Lower leg skin (tissue), 4 donors: ENCODE measurements around the gene MAN1C1. TPM values are rescaled to one million over a fixed set of nuclear protein-coding genes. Genes with fewer than 3 reads are reported as not detected.

Experiments used
- DNase-seq, 2 donors: peaks; one replicate each; pipeline ENCODE4 v3.0.0-alpha.2; 2019; ENCODE audit warnings: low spot score in 2 of 2
- H3K4me3 ChIP-seq: fragments of 200-600 bp; sonication (generic); 2 replicates; pipeline ENCODE4 v1.5.1; 2017; ENCODE audit warnings: mild to moderate bottlenecking, low read depth; ENCODE audit not compliant: poor library complexity, severe bottlenecking
- CTCF ChIP-seq, 3 donors: fragments of 450-650 bp; IDR thresholded peaks; one replicate each; pipeline ENCODE4 v1.5.1; 2016; ENCODE audit warnings: antibody characterized with exemption in 3 of 3, mild to moderate bottlenecking in 3 of 3, moderate library complexity in 2 of 3
- POLR2A ChIP-seq, 2 donors: fragments of 450-650 bp; IDR thresholded peaks; one replicate each; pipeline ENCODE4 v1.6.1; 2016 to 2017; ENCODE audit warnings: antibody characterized with exemption in 2 of 2, mild to moderate bottlenecking in 1 of 2, moderate library complexity in 1 of 2
- WGBS, 2 donors: methylation state at CpG; one replicate each; pipeline ENCODE4 v1.1.5; 2018; 5-methylcytosine and 5-hydroxymethylcytosine counted together
- intact Hi-C: fragments of 100-400 bp; cut with DNase I; formaldehyde crosslinking; loops from one replicate; pipeline ENCODE4 v1.15.0; 2023; ENCODE audit warnings: low total_unique reads
- total RNA-seq, 4 donors: library from RNA; depleted of rRNA; stranded (reverse); fragments of >200 nt; gene quantifications; one replicate each; pipeline ENCODE4 v1.1.0, GENCODE V29; 2016

Gene MAN1C1
- total RNA-seq, 4 donors from 2014 or later = 5.9 to 7.3 (median 6.6) TPM

- 89 to 90% methylated on average over 6 of the region's 6 CpGs for WGBS, 2 donors
- no peak for DNase-seq
- no peak for TF ChIP-seq CTCF (IDR thresholded peaks at IDR 0.05)
- TF ChIP-seq POLR2A (IDR thresholded peaks at IDR 0.05) = no peak
- no peak overlapping the region for H3K4me3 ChIP-seq
- intact Hi-C loops = loop anchor here (10.0 kb wide), 1 partner anchor 46 kb away; no protein-coding TSS in a partner anchor
Measured at GRCh38 chr1:25790472-25790871, 173.9 kb downstream of the MAN1C1 start.

- no peak for TF ChIP-seq CTCF (IDR thresholded peaks at IDR 0.05)
- TF ChIP-seq POLR2A (IDR thresholded peaks at IDR 0.05) = no peak
- no peak overlapping the region for H3K4me3 ChIP-seq
- intact Hi-C loops = loop anchor here (10.0 kb wide), 1 partner anchor 47 kb away; no protein-coding TSS in a partner anchor
- WGBS, 2 donors = 64 to 65% methylated on average over 4 of the region's 4 CpGs
- no peak for DNase-seq
Measured at GRCh38 chr1:25792115-25792514, 175.5 kb downstream of the MAN1C1 start.

GRCh38 chr1:25793585-25794170 lies 177.1 kb downstream of the MAN1C1 start:
- DNase-seq = no peak
- intact Hi-C loops = loop anchor here (10.0 kb wide), 1 partner anchor 49 kb away; no protein-coding TSS in a partner anchor
- 62 to 65% methylated on average over 7 of the region's 7 CpGs for WGBS, 2 donors
- H3K4me3 ChIP-seq = no peak overlapping the region
- TF ChIP-seq CTCF (IDR thresholded peaks at IDR 0.05) = no peak
- TF ChIP-seq POLR2A (IDR thresholded peaks at IDR 0.05) = no peak

- 58 to 59% methylated on average over 8 of the region's 8 CpGs for WGBS, 2 donors
- intact Hi-C loops = loop anchor here (10.0 kb wide), 1 partner anchor 50 kb away; no protein-coding TSS in a partner anchor
- no peak overlapping the region for H3K4me3 ChIP-seq
- TF ChIP-seq CTCF (IDR thresholded peaks at IDR 0.05) = no peak
- TF ChIP-seq POLR2A (IDR thresholded peaks at IDR 0.05) = no peak
- no peak for DNase-seq
Measured at GRCh38 chr1:25794325-25794724, 177.7 kb downstream of the MAN1C1 start.

- no peak overlapping the region for H3K4me3 ChIP-seq
- intact Hi-C loops = loop anchor here (5.0 to 10.0 kb wide), 2 partner anchors 50 to 178 kb away; partner anchors contain the start of gene MAN1C1
- WGBS, 2 donors = 77 to 80% methylated on average over 2 of the region's 2 CpGs
- TF ChIP-seq CTCF (IDR thresholded peaks at IDR 0.05) (no peak), POLR2A (IDR thresholded peaks at IDR 0.05) (no peak)
- DNase-seq = no peak
Measured at GRCh38 chr1:25795211-25795610, 178.6 kb downstream of the MAN1C1 start.
